Measurements from ENCODE around the gene CLN6. TPM values are rescaled to one million over a fixed set of nuclear protein-coding genes. Genes with fewer than 3 reads are reported as not detected.

The CLN6 gene
- total RNA-seq, 1 donor, result 15.2 TPM

DNA sequence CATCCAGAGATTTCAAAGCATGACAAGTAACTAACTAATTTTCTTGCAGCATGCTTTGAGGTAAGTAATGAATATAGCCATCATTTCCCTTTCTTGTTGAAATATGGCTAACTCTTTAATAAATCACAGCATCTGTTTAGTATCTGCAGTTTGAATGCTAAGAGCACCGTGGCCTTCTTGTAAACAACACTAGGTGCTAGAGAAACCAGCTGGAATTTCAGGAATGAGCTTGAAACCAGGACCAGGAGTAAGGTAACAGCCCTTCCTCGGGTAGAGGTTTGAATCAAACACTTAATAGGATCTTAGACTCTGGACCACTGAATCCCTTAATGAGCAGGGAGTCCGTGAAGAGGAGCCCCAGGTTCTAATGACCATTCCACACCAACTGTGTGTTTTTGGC is 38.0 kb downstream of the CLN6 start:
- no peaks in the 10 kb centered on the region for H4K20me1 ChIP-seq (ENCODE audit: insufficient read depth, low read length)
- H3K4me1 ChIP-seq (ENCODE audit: insufficient read depth, low read length), result peaks cover 12% of the 10 kb centered on the region
- no peak overlapping the region for H3K27ac ChIP-seq (ENCODE audit: low read depth, low read length)
- no peaks in the 10 kb centered on the region for H3K27me3 ChIP-seq (ENCODE audit: insufficient read depth, low read length)
- no peak overlapping the region for H3K4me2 ChIP-seq (ENCODE audit: insufficient read depth, low read length)
- TF ChIP-seq, protein P1, sequence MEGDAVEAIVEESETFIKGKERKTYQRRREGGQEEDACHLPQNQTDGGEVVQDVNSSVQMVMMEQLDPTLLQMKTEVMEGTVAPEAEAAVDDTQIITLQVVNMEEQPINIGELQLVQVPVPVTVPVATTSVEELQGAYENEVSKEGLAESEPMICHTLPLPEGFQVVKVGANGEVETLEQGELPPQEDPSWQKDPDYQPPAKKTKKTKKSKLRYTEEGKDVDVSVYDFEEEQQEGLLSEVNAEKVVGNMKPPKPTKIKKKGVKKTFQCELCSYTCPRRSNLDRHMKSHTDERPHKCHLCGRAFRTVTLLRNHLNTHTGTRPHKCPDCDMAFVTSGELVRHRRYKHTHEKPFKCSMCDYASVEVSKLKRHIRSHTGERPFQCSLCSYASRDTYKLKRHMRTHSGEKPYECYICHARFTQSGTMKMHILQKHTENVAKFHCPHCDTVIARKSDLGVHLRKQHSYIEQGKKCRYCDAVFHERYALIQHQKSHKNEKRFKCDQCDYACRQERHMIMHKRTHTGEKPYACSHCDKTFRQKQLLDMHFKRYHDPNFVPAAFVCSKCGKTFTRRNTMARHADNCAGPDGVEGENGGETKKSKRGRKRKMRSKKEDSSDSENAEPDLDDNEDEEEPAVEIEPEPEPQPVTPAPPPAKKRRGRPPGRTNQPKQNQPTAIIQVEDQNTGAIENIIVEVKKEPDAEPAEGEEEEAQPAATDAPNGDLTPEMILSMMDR (IDR thresholded peaks at IDR 0.05; ENCODE audit: extremely low read depth, low read depth, low read length), result no peak
- no peak for DNase-seq (ENCODE audit: insufficient read length, low spot score, missing footprints)
- no peaks in the 10 kb centered on the region for H3K79me2 ChIP-seq (ENCODE audit: insufficient read depth, low read length)
- H3K4me3 ChIP-seq (ENCODE audit: insufficient read depth, low read length), result no peak overlapping the region
- H2AFZ ChIP-seq (ENCODE audit: low read length), result no peak overlapping the region
- H3K36me3 ChIP-seq (ENCODE audit: insufficient read depth, low read length), result peaks cover 44% of the 10 kb centered on the region
- H3K9me3 ChIP-seq (ENCODE audit: low read depth, low read length), result no peaks in the 10 kb centered on the region

DNA sequence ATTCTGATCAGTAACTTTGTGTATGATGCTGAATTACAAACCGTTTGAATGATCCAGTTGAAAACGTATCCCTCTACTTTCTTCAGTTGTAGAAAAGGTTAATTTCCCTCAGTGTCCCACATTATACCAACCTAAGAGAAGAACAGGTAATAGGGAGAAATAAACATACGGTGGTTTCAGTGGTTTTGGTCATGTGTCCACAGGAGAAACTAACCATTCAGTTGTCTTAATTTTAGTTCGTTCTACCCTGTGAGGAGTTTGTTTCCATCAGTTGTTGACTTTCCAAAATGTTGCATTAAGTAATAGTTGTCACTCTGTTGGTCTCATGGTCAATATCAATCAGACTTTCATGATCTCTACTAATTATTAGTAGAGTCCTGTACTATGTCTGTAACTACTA is 39.5 kb downstream of the CLN6 start:
- Histone ChIP-seq H3K36me3 (ENCODE audit: insufficient read depth, low read length) (peaks cover 44% of the 10 kb centered on the region), H3K27me3 (ENCODE audit: insufficient read depth, low read length) (no peaks in the 10 kb centered on the region), H4K20me1 (ENCODE audit: insufficient read depth, low read length) (no peaks in the 10 kb centered on the region), H3K9me3 (ENCODE audit: low read depth, low read length) (no peaks in the 10 kb centered on the region), H3K4me3 (ENCODE audit: insufficient read depth, low read length) (no peak overlapping the region), H2AFZ (ENCODE audit: low read length) (no peak overlapping the region), H3K27ac (ENCODE audit: low read depth, low read length) (no peak overlapping the region), H3K79me2 (ENCODE audit: insufficient read depth, low read length) (no peaks in the 10 kb centered on the region), H3K4me1 (ENCODE audit: insufficient read depth, low read length) (peaks cover 14% of the 10 kb centered on the region), H3K4me2 (ENCODE audit: insufficient read depth, low read length) (no peak overlapping the region)
- TF ChIP-seq, protein P1 (IDR thresholded peaks at IDR 0.05; ENCODE audit: extremely low read depth, low read depth, low read length), result no peak
- no peak for DNase-seq (ENCODE audit: insufficient read length, low spot score, missing footprints)

DNA sequence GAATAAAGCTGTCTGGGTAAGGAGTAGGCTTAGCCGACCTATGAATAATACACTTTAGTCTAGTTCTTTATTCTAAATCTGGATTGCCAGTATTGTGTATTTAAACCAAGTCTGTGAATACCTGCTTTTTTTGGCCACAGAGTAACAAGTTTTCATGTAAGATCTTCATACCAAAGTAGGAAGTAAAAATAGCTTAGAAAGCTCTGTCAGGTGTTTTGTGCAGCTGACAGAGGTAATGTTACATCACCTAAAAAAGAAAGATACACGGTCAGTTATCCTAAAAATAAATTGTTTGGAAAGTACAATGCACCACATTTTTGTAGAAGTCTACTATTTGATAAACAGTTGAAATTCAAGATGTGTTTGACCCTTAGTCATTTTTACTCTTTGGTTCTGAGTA is 40.9 kb downstream of the CLN6 start:
- no peaks in the 10 kb centered on the region for H3K9me3 ChIP-seq (ENCODE audit: low read depth, low read length)

DNA sequence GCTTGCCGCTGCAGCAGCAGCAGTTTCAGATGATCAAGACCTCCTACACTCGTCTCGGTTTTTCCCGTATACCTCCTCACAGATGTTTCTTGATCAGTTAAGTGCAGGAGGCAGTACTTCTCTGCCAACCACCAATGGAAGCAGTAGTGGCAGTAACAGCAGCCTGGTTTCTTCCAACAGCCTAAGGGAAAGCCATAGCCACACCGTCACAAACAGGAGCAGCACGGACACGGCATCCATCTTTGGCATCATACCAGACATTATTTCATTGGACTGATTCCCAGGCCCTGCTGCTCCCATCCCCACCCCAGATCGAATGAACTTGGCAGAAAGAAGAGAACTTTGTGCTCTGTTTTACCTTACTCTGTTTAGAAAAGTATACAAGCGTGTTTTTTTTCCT is 42.0 kb downstream of the CLN6 start:
- peak overlapping the region; percentile 27 for H3K27ac ChIP-seq (ENCODE audit: low read depth, low read length)

More for the DNA sequence above, 40.9 kb downstream of the CLN6 start:
- Histone ChIP-seq H3K27ac (ENCODE audit: low read depth, low read length) (no peak overlapping the region), H2AFZ (ENCODE audit: low read length) (no peak overlapping the region), H3K4me3 (ENCODE audit: insufficient read depth, low read length) (no peak overlapping the region), H3K36me3 (ENCODE audit: insufficient read depth, low read length) (peaks cover 51% of the 10 kb centered on the region), H3K79me2 (ENCODE audit: insufficient read depth, low read length) (no peaks in the 10 kb centered on the region), H3K4me2 (ENCODE audit: insufficient read depth, low read length) (no peak overlapping the region), H3K27me3 (ENCODE audit: insufficient read depth, low read length) (no peaks in the 10 kb centered on the region), H3K4me1 (ENCODE audit: insufficient read depth, low read length) (peaks cover 14% of the 10 kb centered on the region), H4K20me1 (ENCODE audit: insufficient read depth, low read length) (no peaks in the 10 kb centered on the region)
- TF ChIP-seq, protein P1 (IDR thresholded peaks at IDR 0.05; ENCODE audit: extremely low read depth, low read depth, low read length), result no peak
- DNase-seq (ENCODE audit: insufficient read length, low spot score, missing footprints), result no peak

More for the DNA sequence above, 42.0 kb downstream of the CLN6 start:
- no peaks in the 10 kb centered on the region for H4K20me1 ChIP-seq (ENCODE audit: insufficient read depth, low read length)
- H3K4me1 ChIP-seq (ENCODE audit: insufficient read depth, low read length), result peaks cover 14% of the 10 kb centered on the region
- H3K36me3 ChIP-seq (ENCODE audit: insufficient read depth, low read length), result peaks cover 45% of the 10 kb centered on the region
- H3K4me2 ChIP-seq (ENCODE audit: insufficient read depth, low read length), result peak overlapping the region; percentile 50
- H2AFZ ChIP-seq (ENCODE audit: low read length), result no peak overlapping the region
- no peaks in the 10 kb centered on the region for H3K79me2 ChIP-seq (ENCODE audit: insufficient read depth, low read length)
- H3K9me3 ChIP-seq (ENCODE audit: low read depth, low read length), result no peaks in the 10 kb centered on the region
- H3K4me3 ChIP-seq (ENCODE audit: insufficient read depth, low read length), result no peak overlapping the region
- H3K27me3 ChIP-seq (ENCODE audit: insufficient read depth, low read length), result no peaks in the 10 kb centered on the region
- peak; percentile 56 for DNase-seq (ENCODE audit: insufficient read length, low spot score, missing footprints)
- TF ChIP-seq, protein P1 (IDR thresholded peaks at IDR 0.05; ENCODE audit: extremely low read depth, low read depth, low read length), result no peak
